K562 (cell line): Measurements from ENCODE around the gene ERN1. TPM values are rescaled to one million over a fixed set of nuclear protein-coding genes. Genes with fewer than 3 reads are reported as not detected.

Source experiments
- ATAC-seq: fragments of 200-7000 bp; cut with Tn5 transposase; 3 replicates; pipeline ENCODE4 v1.9.1; 2020; ENCODE audit warnings: moderate library complexity
- BruUV-seq: library from RNA; stranded (reverse); fragments of 400-500 nt; replicated peaks from 2 replicates; lab custom pipeline; 2021; lab: Mats Ljungman, UMichigan
- CTCF ChIA-PET: fragments of 300-600 bp; formaldehyde crosslinking; extraction: SDS; loops from one replicate; lab custom pipeline; 2021; ENCODE audit warnings: low intra/inter-chr PET ratio; lab: Yijun Ruan, JAX
- POLR2A ChIA-PET: fragments of 300-600, 350-650 bp; sonication (Branson Sonifier 250); formaldehyde crosslinking; extraction: SDS; loops from one replicate; lab custom pipeline; 2021; ENCODE audit warnings: antibody characterized with exemption, inconsistent platforms; lab: Yijun Ruan, JAX
- DNase-seq, 4 experiments: peaks; one replicate each; pipeline versions ENCODE4 v3.0.0 to v3.0.0-alpha.2; 2011 to 2018; ENCODE audit warnings: low spot score in 3 of 4, mixed read lengths in 3 of 4; ENCODE audit errors: extremely low read depth in 1 of 4
- FAIRE-seq: peaks from 2 replicates; lab custom pipeline; 2011; peaks lifted over from hg19 to GRCh38; lab: Jason Lieb, UNC
- H2AFZ ChIP-seq: 2 replicates; pipeline ENCODE4 v1.6.0; 2011; ENCODE audit warnings: low read depth, low read length, control low read depth, inconsistent platforms
- H3K27ac ChIP-seq: fragments of 200-600 bp; 3 replicates; pipeline ENCODE4 v1.8.0; 2011; ENCODE audit warnings: low read depth, mild to moderate bottlenecking, control low read depth, inconsistent platforms, low read length, moderate library complexity, mixed read lengths; ENCODE audit errors: extremely low read depth
- H3K27me3 ChIP-seq, 2 experiments: fragments of 300-600 bp in 1 of 2; 2 replicates in 1 of 2; 3 replicates in 1 of 2; pipeline versions ENCODE4 v1.6.0 to v1.8.0; 2011; ENCODE audit warnings: inconsistent platforms in 2 of 2, low read length in 2 of 2, mild to moderate bottlenecking in 1 of 2, mixed read lengths in 1 of 2, moderate library complexity in 1 of 2; ENCODE audit not compliant: control insufficient read depth in 2 of 2, insufficient read depth in 2 of 2
- H3K36me3 ChIP-seq: fragments of 300-600 bp; 3 replicates; pipeline ENCODE4 v1.8.0; 2011; ENCODE audit warnings: mild to moderate bottlenecking, low read length, inconsistent platforms; ENCODE audit not compliant: control insufficient read depth, insufficient read depth
- H3K4me1 ChIP-seq, 2 experiments: fragments of 200-600 bp in 1 of 2; replicated peaks in 1 of 2; 2 replicates in 1 of 2; 3 replicates in 1 of 2; pipeline versions ENCODE4 v1.5.1 to v1.8.0; 2011; ENCODE audit warnings: inconsistent platforms in 2 of 2, low read length in 2 of 2, mild to moderate bottlenecking in 1 of 2, mixed read lengths in 1 of 2, moderate library complexity in 1 of 2; ENCODE audit not compliant: control insufficient read depth in 2 of 2, insufficient read depth in 2 of 2
- H3K4me2 ChIP-seq: 2 replicates; pipeline ENCODE4 v1.6.1; 2011; ENCODE audit warnings: low read length, control low read depth, inconsistent platforms, mixed read lengths; ENCODE audit not compliant: insufficient read depth
- H3K4me3 ChIP-seq: fragments of 200-600 bp; sonication (generic), shearing (Covaris generic); 2 replicates; pipeline ENCODE4 v1.5.1; 2016; ENCODE audit warnings: control low read depth, inconsistent platforms
- H3K79me2 ChIP-seq: fragments of 200-600 bp; 3 replicates; pipeline ENCODE4 v1.8.0; 2011; ENCODE audit warnings: low read length, inconsistent platforms; ENCODE audit not compliant: control insufficient read depth, insufficient read depth
- H3K9ac ChIP-seq, 2 experiments: 2 replicates each; pipeline versions ENCODE4 v1.6.0 to v1.6.1; 2011; ENCODE audit warnings: low read depth in 2 of 2, low read length in 2 of 2, control low read depth in 1 of 2, inconsistent platforms in 1 of 2, mild to moderate bottlenecking in 1 of 2, mixed read lengths in 1 of 2; ENCODE audit not compliant: insufficient read depth in 1 of 2
- H3K9me1 ChIP-seq: one replicate; pipeline ENCODE4 v1.6.0; 2011; ENCODE audit warnings: inconsistent platforms, mild to moderate bottlenecking, low read length, moderate library complexity; ENCODE audit not compliant: control insufficient read depth, insufficient read depth
- H3K9me3 ChIP-seq: replicated peaks from 2 replicates; pipeline ENCODE4 v1.5.1; 2011; ENCODE audit warnings: low read depth, low read length, inconsistent platforms; ENCODE audit not compliant: control insufficient read depth, insufficient read depth
- H4K20me1 ChIP-seq: replicated peaks from 2 replicates; pipeline ENCODE4 v1.6.1; 2011; ENCODE audit warnings: low read length, inconsistent platforms, mixed read lengths; ENCODE audit not compliant: control insufficient read depth, insufficient read depth
- FOXP1 ChIP-seq: sonication (generic); formaldehyde crosslinking; IDR thresholded peaks from 2 replicates; pipeline ENCODE4 v1.8.0; 2022; ENCODE audit warnings: mild to moderate bottlenecking, missing genetic modification reagents
- ZKSCAN8 ChIP-seq: fragments of 200-800 bp; sonication (Bioruptor generic); IDR thresholded peaks from 2 replicates; pipeline ENCODE4 v1.6.1; 2016; ENCODE audit warnings: missing genetic modification characterization, missing compliant biosample characterization
- WGBS: fragments of 100-300 bp; shearing (Covaris generic); methylation state at CpG from one replicate; pipeline ENCODE4 v1.1.6; 2016; ENCODE audit warnings: low coverage, mixed read lengths; ENCODE audit not compliant: insufficient coverage; ENCODE audit errors: missing lambda C conversion rate; 5-methylcytosine and 5-hydroxymethylcytosine counted together
- in situ Hi-C: fragments of 300-500 bp; cut with MboI; formaldehyde crosslinking; loops from 4 replicates; pipeline ENCODE4 v1.15.0; 2018; ENCODE audit warnings: inconsistent platforms, mixed read lengths
- intact Hi-C: fragments of 100-400 bp; cut with micrococcal nuclease; formaldehyde crosslinking; loops from 2 replicates; pipeline ENCODE4 v1.14.2; 2022
- polyA plus RNA-seq, 8 experiments: library from polyadenylated mRNA; depleted of rRNA in 4 of 8; stranded (reverse) in 5 of 8; unstranded in 3 of 8; fragments of >200 nt; fragmentation: Nextera tagmentation in 2 of 8; fragmentation: Illumina TruSeq in 1 of 8; extraction: Ambion mirVana in 2 of 8; extraction: Trizol in 1 of 8; gene quantifications; 2 replicates each; pipeline versions ENCODE4 v1.2.1 to v1.2.3, GENCODE V29; 2011 to 2014; ENCODE audit warnings: inconsistent platforms in 1 of 8, missing spikeins in 1 of 8
- total RNA-seq, 7 experiments: library from RNA; depleted of rRNA in 6 of 7; stranded (reverse); fragments of >200 nt in 6 of 7; fragmentation: Illumina TruSeq in 2 of 7; extraction: Trizol in 2 of 7; gene quantifications; 2 replicates each; pipeline versions ENCODE4 v1.2.1 to v1.2.3, GENCODE V29; 2011 to 2021; ENCODE audit warnings: low replicate concordance in 1 of 7
- TF ChIP-seq, protein P1 (sequence below): fragments of 450-650 bp; IDR thresholded peaks from 2 replicates; pipeline ENCODE4 v1.6.1; 2016; ENCODE audit warnings: mild to moderate bottlenecking, moderate library complexity
- TF ChIP-seq, protein P2 (sequence below): sonication (generic); formaldehyde crosslinking; IDR thresholded peaks from 2 replicates; pipeline ENCODE4 v1.8.0; 2022; ENCODE audit warnings: mild to moderate bottlenecking, missing genetic modification reagents

The ERN1 gene
- total and polyA plus RNA-seq, 9 of the 15 experiments (the other 6 are each of a cell fraction or from before 2014, with no cell fraction given), result 2.1 to 22.5 (median 7.3) TPM

DNA sequence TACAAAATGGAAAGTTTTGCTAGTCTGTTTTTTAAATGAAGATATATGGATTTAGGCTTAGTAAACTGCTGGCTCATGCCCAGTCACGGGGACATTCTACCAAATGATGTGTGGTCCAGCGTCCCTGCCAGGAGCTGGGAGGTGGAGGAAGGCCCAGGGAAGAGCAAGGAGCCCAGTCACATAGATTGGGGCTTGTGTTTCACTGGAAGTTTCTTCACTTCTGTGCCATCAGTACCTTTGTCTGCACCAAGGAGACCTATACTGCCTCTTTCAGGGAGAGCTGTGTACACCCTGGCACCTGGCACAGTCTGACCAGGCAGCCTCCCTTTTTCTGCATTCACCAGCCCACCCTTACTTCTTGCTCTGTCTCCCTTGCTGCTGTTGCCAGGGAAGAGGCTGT, 32.6 kb upstream of the ERN1 start:
- H2AFZ ChIP-seq, result no peak overlapping the region
- FAIRE-seq, result no peak
- no peaks in the 10 kb centered on the region for H3K9me3 ChIP-seq
- ChIA-PET POLR2A (interaction anchor here (0.6 to 2.1 kb wide), 2 partner anchors 17 to 62 kb away, joined by 3 to 7 read pairs; no protein-coding TSS in a partner anchor), CTCF (no interaction called here)
- H3K9me1 ChIP-seq, result no peaks in the 10 kb centered on the region
- no peak overlapping the region for H3K4me2 ChIP-seq
- WGBS, result 95% methylated on average over 2 of the region's 2 CpGs
- H3K79me2 ChIP-seq, result no peaks in the 10 kb centered on the region
- H3K4me3 ChIP-seq, result no peak overlapping the region
- no peaks in the 10 kb centered on the region for H3K4me1 ChIP-seq
- H3K36me3 ChIP-seq, result peaks cover 56% of the 10 kb centered on the region
- no peaks in the 10 kb centered on the region for H4K20me1 ChIP-seq
- no peak overlapping the region for H3K27ac ChIP-seq
- in situ Hi-C loops, result no loop called here
- no peak for DNase-seq
- ATAC-seq, result no peak
- no TSS peak for BruUV-seq
- H3K9ac ChIP-seq, result no peak overlapping the region
- intact Hi-C loops, result no loop called here
- H3K27me3 ChIP-seq, result no peaks in the 10 kb centered on the region
- TF ChIP-seq, protein P1, sequence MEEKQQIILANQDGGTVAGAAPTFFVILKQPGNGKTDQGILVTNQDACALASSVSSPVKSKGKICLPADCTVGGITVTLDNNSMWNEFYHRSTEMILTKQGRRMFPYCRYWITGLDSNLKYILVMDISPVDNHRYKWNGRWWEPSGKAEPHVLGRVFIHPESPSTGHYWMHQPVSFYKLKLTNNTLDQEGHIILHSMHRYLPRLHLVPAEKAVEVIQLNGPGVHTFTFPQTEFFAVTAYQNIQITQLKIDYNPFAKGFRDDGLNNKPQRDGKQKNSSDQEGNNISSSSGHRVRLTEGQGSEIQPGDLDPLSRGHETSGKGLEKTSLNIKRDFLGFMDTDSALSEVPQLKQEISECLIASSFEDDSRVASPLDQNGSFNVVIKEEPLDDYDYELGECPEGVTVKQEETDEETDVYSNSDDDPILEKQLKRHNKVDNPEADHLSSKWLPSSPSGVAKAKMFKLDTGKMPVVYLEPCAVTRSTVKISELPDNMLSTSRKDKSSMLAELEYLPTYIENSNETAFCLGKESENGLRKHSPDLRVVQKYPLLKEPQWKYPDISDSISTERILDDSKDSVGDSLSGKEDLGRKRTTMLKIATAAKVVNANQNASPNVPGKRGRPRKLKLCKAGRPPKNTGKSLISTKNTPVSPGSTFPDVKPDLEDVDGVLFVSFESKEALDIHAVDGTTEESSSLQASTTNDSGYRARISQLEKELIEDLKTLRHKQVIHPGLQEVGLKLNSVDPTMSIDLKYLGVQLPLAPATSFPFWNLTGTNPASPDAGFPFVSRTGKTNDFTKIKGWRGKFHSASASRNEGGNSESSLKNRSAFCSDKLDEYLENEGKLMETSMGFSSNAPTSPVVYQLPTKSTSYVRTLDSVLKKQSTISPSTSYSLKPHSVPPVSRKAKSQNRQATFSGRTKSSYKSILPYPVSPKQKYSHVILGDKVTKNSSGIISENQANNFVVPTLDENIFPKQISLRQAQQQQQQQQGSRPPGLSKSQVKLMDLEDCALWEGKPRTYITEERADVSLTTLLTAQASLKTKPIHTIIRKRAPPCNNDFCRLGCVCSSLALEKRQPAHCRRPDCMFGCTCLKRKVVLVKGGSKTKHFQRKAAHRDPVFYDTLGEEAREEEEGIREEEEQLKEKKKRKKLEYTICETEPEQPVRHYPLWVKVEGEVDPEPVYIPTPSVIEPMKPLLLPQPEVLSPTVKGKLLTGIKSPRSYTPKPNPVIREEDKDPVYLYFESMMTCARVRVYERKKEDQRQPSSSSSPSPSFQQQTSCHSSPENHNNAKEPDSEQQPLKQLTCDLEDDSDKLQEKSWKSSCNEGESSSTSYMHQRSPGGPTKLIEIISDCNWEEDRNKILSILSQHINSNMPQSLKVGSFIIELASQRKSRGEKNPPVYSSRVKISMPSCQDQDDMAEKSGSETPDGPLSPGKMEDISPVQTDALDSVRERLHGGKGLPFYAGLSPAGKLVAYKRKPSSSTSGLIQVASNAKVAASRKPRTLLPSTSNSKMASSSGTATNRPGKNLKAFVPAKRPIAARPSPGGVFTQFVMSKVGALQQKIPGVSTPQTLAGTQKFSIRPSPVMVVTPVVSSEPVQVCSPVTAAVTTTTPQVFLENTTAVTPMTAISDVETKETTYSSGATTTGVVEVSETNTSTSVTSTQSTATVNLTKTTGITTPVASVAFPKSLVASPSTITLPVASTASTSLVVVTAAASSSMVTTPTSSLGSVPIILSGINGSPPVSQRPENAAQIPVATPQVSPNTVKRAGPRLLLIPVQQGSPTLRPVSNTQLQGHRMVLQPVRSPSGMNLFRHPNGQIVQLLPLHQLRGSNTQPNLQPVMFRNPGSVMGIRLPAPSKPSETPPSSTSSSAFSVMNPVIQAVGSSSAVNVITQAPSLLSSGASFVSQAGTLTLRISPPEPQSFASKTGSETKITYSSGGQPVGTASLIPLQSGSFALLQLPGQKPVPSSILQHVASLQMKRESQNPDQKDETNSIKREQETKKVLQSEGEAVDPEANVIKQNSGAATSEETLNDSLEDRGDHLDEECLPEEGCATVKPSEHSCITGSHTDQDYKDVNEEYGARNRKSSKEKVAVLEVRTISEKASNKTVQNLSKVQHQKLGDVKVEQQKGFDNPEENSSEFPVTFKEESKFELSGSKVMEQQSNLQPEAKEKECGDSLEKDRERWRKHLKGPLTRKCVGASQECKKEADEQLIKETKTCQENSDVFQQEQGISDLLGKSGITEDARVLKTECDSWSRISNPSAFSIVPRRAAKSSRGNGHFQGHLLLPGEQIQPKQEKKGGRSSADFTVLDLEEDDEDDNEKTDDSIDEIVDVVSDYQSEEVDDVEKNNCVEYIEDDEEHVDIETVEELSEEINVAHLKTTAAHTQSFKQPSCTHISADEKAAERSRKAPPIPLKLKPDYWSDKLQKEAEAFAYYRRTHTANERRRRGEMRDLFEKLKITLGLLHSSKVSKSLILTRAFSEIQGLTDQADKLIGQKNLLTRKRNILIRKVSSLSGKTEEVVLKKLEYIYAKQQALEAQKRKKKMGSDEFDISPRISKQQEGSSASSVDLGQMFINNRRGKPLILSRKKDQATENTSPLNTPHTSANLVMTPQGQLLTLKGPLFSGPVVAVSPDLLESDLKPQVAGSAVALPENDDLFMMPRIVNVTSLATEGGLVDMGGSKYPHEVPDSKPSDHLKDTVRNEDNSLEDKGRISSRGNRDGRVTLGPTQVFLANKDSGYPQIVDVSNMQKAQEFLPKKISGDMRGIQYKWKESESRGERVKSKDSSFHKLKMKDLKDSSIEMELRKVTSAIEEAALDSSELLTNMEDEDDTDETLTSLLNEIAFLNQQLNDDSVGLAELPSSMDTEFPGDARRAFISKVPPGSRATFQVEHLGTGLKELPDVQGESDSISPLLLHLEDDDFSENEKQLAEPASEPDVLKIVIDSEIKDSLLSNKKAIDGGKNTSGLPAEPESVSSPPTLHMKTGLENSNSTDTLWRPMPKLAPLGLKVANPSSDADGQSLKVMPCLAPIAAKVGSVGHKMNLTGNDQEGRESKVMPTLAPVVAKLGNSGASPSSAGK, result no peak
- TF ChIP-seq ZKSCAN8 (CRISPR knock-in tag) (no peak), FOXP1 (CRISPR knock-in tag) (no peak)
- TF ChIP-seq, protein P2, sequence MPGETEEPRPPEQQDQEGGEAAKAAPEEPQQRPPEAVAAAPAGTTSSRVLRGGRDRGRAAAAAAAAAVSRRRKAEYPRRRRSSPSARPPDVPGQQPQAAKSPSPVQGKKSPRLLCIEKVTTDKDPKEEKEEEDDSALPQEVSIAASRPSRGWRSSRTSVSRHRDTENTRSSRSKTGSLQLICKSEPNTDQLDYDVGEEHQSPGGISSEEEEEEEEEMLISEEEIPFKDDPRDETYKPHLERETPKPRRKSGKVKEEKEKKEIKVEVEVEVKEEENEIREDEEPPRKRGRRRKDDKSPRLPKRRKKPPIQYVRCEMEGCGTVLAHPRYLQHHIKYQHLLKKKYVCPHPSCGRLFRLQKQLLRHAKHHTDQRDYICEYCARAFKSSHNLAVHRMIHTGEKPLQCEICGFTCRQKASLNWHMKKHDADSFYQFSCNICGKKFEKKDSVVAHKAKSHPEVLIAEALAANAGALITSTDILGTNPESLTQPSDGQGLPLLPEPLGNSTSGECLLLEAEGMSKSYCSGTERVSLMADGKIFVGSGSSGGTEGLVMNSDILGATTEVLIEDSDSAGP (CRISPR knock-in tag), result no peak
